ENCODE data around the gene SAE1.

- no peak for TF ChIP-seq HOXB5 (CRISPR knock-in tag; IDR thresholded peaks at IDR 0.05)
- TF ChIP-seq CTCF (IDR thresholded peaks at IDR 0.05) = no peak
- no peak for TF ChIP-seq REST (IDR thresholded peaks at IDR 0.05)
- no peak for TF ChIP-seq ESRRA (IDR thresholded peaks at IDR 0.05; ENCODE audit: borderline replicate concordance, low read length)
- TF ChIP-seq ZFP36 (IDR thresholded peaks at IDR 0.05; ENCODE audit: borderline replicate concordance, partially characterized antibody) = no peak
- no peak for TF ChIP-seq MAFK (IDR thresholded peaks at IDR 0.05; ENCODE audit: partially characterized antibody)
- TF ChIP-seq CBX8 (IDR thresholded peaks at IDR 0.05) = no peak
- no peak for TF ChIP-seq MAX (IDR thresholded peaks at IDR 0.05)
- TF ChIP-seq CHD4 (IDR thresholded peaks at IDR 0.05; ENCODE audit: borderline replicate concordance) = no peak
- TF ChIP-seq SMC3 (IDR thresholded peaks at IDR 0.05) = no peak
- no peak for TF ChIP-seq POLR2A (IDR thresholded peaks at IDR 0.05; ENCODE audit: low read length)
- TF ChIP-seq RARB (CRISPR knock-in tag; IDR thresholded peaks at IDR 0.05) = no peak
Observed at GRCh38 chr19:47107953-47108746, 22.5 kb upstream of the SAE1 start.
